Hepatocyte (in vitro differentiated cells): ENCODE data around the gene CEL. TPM values are rescaled to one million over a fixed set of nuclear protein-coding genes. Genes with fewer than 3 reads are reported as not detected.

Experiments used
- DNase-seq: peaks from one replicate; pipeline ENCODE4 v3.0.0-alpha.2; 2016; ENCODE audit warnings: low spot score
- H2AFZ ChIP-seq: fragments of 200-600 bp; sonication (generic); 2 replicates; pipeline ENCODE4 v1.6.0; 2016; ENCODE audit warnings: antibody characterized with exemption, mild to moderate bottlenecking
- H3K27ac ChIP-seq: fragments of 200-600 bp; sonication (generic); 2 replicates; pipeline ENCODE4 v1.5.1; 2016; ENCODE audit warnings: mild to moderate bottlenecking
- H3K27me3 ChIP-seq: fragments of 200-600 bp; sonication (generic); 2 replicates; pipeline ENCODE4 v1.6.1; 2016
- H3K36me3 ChIP-seq: fragments of 200-600 bp; sonication (generic); replicated peaks from 2 replicates; pipeline ENCODE4 v1.5.1; 2016; ENCODE audit warnings: low read depth; ENCODE audit not compliant: insufficient read depth
- H3K4me1 ChIP-seq: fragments of 200-600 bp; sonication (generic); 2 replicates; pipeline ENCODE4 v1.5.1; 2016; ENCODE audit warnings: mild to moderate bottlenecking, moderate library complexity; ENCODE audit not compliant: insufficient read depth
- H3K4me2 ChIP-seq: fragments of 200-600 bp; sonication (generic); 2 replicates; pipeline ENCODE4 v1.6.0; 2016
- H3K4me3 ChIP-seq: fragments of 200-600 bp; sonication (generic); 2 replicates; pipeline ENCODE4 v1.5.1; 2016; ENCODE audit warnings: mild to moderate bottlenecking
- H3K79me2 ChIP-seq: fragments of 200-600 bp; sonication (generic); 2 replicates; pipeline ENCODE4 v1.6.0; 2017; ENCODE audit warnings: mild to moderate bottlenecking
- H3K9me2 ChIP-seq: fragments of 200-600 bp; sonication (generic); replicated peaks from 2 replicates; pipeline ENCODE4 v1.6.0; 2017; ENCODE audit warnings: mild to moderate bottlenecking; ENCODE audit not compliant: insufficient read depth
- H3K9me3 ChIP-seq: fragments of 200-600 bp; sonication (generic); 2 replicates; pipeline ENCODE4 v1.5.1; 2016; ENCODE audit warnings: low read depth, mild to moderate bottlenecking
- H4K20me1 ChIP-seq: fragments of 200-600 bp; sonication (generic); 2 replicates; pipeline ENCODE4 v1.6.0; 2016; ENCODE audit warnings: mild to moderate bottlenecking; ENCODE audit not compliant: insufficient read depth, poor library complexity, severe bottlenecking
- EZH2 ChIP-seq: fragments of 200-600 bp; sonication (generic); IDR thresholded peaks from 2 replicates; pipeline ENCODE4 v1.6.1; 2016; ENCODE audit warnings: antibody characterized with exemption, mild to moderate bottlenecking, borderline replicate concordance
- EZH2phosphoT487 ChIP-seq: fragments of 200-600 bp; sonication (generic); IDR thresholded peaks from one replicate; pipeline ENCODE4 v1.6.1; 2018; ENCODE audit warnings: antibody characterized with exemption, mild to moderate bottlenecking, low read depth, moderate library complexity; ENCODE audit not compliant: unreplicated experiment, severe bottlenecking
- WGBS: methylation state at CpG from one replicate; pipeline ENCODE4 v1.1.6; 2016; ENCODE audit warnings: low lambda C conversion rate; ENCODE audit errors: missing lambda C conversion rate; 5-methylcytosine and 5-hydroxymethylcytosine counted together
- polyA plus RNA-seq: library from polyadenylated mRNA; unstranded; fragments of >200 nt; fragmentation: Nextera tagmentation; extraction: Ambion mirVana; gene quantifications from 2 replicates; pipeline ENCODE4 v1.2.1, GENCODE V29; 2016
- total RNA-seq: library from RNA; depleted of rRNA; stranded (reverse); fragments of >200 nt; gene quantifications from 2 replicates; pipeline ENCODE4 v1.2.3, GENCODE V29; 2014
- TF ChIP-seq, protein P1 (sequence below): fragments of 200-600 bp; sonication (generic); IDR thresholded peaks from 2 replicates; pipeline ENCODE4 v1.5.1; 2016; ENCODE audit warnings: antibody characterized with exemption, mild to moderate bottlenecking; ENCODE audit not compliant: poor library complexity

CEL gene
- total and polyA plus RNA-seq, 2 experiments from 2014 or later: 4.4 to 5.9 TPM

DNA sequence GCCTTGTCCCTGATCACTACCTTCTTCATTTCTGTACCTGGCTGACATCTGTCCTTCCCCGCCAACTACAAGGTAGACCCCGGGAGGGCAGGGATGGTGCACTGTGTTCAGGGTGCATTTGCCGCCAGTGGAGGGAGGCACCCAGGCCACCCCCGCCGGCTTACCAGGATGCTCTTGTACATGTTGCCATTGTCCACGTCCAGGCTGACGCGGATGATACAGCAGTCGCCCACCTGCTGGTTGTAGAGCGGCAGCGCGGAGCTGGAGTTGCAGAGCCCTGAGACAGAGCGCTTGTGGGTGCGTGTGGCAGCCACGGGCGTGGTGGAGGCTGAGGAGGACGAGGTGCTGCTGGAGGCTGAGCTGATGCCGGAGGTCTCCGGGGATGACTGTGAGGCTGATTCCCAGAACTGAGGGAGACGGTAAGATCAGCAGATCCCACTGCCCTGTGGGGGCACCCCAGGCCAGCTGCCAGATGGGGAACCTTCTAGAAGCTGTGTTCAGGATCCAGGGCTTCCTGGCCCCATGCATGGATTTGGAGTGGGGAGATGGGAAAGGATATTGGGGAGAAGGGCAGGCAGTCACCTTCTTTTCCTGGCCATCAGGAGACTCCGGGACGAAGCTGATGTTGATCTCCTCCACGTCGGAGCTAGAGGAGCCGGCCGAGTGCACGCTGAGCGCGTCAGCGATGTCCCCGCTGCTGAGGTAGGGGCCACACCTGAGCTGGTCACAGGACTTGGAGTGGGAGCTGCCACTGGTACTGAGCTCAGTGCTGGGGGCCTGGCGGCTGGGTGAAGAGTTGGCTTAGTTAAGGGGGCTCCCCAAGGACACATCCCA, 39.8 kb downstream of the CEL start:
- TF ChIP-seq, protein P1, sequence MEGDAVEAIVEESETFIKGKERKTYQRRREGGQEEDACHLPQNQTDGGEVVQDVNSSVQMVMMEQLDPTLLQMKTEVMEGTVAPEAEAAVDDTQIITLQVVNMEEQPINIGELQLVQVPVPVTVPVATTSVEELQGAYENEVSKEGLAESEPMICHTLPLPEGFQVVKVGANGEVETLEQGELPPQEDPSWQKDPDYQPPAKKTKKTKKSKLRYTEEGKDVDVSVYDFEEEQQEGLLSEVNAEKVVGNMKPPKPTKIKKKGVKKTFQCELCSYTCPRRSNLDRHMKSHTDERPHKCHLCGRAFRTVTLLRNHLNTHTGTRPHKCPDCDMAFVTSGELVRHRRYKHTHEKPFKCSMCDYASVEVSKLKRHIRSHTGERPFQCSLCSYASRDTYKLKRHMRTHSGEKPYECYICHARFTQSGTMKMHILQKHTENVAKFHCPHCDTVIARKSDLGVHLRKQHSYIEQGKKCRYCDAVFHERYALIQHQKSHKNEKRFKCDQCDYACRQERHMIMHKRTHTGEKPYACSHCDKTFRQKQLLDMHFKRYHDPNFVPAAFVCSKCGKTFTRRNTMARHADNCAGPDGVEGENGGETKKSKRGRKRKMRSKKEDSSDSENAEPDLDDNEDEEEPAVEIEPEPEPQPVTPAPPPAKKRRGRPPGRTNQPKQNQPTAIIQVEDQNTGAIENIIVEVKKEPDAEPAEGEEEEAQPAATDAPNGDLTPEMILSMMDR: no peak
- no peak for TF ChIP-seq EZH2
- TF ChIP-seq EZH2phosphoT487: no peak
- Histone ChIP-seq H4K20me1 (no peaks in the 10 kb centered on the region), H3K4me3 (no peak overlapping the region), H3K27ac (no peak overlapping the region), H3K27me3 (no peaks in the 10 kb centered on the region), H3K4me2 (no peak overlapping the region), H3K79me2 (no peaks in the 10 kb centered on the region), H3K36me3 (peaks cover 3% of the 10 kb centered on the region), H3K4me1 (no peaks in the 10 kb centered on the region), H3K9me3 (no peaks in the 10 kb centered on the region), H2AFZ (no peak overlapping the region), H3K9me2 (no peaks in the 10 kb centered on the region)
- WGBS: over 99% methylated on average over 29 of the region's 32 CpGs
- no peak for DNase-seq

DNA sequence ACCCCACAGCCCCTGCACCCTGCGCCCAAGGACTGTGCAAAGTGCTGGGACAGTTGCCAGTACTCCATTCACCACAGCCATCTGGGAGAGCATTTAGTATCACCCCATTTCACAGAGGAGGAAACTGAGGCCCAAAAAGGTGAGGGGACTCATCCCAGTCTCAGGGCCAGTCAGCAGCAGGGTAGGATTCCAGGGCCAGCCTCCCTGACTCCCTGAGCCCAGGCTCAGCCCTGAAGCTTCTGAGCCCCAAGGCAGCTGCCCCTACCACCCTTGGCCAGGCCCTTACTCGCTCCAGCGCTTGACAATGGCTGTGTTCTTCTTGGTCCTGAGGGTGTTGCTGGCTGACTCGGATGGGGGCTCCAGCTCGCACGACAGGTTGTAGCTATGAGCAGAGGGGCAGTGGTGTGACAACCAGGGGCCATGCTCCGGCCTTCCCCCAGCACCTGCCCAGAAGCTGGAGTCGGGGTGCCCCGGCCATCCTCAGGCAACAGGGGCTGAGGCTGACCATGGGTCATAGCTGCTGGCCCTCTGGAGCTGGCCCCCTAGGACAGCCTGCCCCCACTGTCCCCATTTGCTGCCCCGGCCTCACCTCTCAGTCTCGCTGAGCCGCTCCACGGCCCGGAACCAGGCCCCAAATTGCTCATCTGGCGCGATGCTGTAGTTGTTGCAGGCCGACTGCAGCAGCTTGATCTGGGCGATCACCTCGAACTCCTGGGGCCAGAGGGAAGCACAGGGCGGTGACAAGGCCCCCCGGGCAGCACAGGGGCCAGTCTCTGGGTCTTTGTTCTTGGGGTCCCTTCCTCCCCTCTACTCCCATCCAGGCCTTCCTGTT, 40.6 kb downstream of the CEL start:
- Histone ChIP-seq H3K79me2 (no peaks in the 10 kb centered on the region), H3K27ac (no peak overlapping the region)

DNA sequence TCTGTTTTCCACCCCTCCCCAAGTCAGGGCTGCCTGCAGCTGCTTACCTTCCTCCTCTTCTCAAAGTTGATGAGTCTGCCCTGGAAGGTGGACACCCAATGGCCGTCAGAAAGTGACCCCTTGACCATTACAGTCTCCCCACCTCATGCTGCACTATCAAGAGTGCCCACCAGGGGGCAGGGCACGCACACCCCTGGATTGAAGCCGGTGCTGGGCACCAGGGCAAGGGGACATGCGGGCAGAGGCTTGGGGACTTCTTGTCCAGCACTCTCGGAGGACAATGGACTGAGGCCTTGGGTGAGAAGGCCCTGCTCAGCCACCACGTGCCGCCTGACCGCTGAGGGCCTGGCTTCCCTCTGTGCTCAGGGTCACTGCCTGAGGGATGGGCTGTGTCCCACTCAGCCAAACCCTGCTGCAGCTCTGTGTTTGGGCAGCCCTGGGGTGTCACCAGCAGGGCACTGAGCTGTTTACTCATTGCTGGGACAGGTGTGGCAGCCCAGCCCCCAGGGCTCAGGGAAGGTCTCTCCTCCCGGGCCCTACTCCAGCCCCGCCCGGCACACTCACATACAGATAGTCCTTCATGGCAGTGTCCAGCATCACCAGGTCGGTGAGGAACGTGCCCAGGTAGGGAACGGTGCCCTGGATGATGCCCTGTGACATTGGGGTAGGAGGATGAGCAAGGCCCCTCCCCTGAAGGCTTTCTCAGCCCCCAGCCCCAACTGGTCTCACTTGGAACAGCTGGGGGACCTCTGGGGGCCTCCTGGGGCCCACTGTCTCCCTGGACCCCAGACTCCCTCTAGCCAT, 41.6 kb downstream of the CEL start:
- TF ChIP-seq EZH2: no peak
- TF ChIP-seq, protein P1: peak; percentile 84
- 63% methylated on average over 14 of the region's 14 CpGs for WGBS
- H3K27me3 ChIP-seq: no peaks in the 10 kb centered on the region
- no peaks in the 10 kb centered on the region for H3K9me3 ChIP-seq
- no peaks in the 10 kb centered on the region for H4K20me1 ChIP-seq
- no peaks in the 10 kb centered on the region for H3K36me3 ChIP-seq
- H3K9me2 ChIP-seq: no peaks in the 10 kb centered on the region
- no peaks in the 10 kb centered on the region for H3K79me2 ChIP-seq
- H3K4me1 ChIP-seq: no peaks in the 10 kb centered on the region
- H3K4me3 ChIP-seq: no peak overlapping the region
- no peak overlapping the region for H3K4me2 ChIP-seq
- DNase-seq: peak; percentile 56
- H2AFZ ChIP-seq: no peak overlapping the region
- H3K27ac ChIP-seq: no peak overlapping the region

More for the DNA sequence above, 40.6 kb downstream of the CEL start:
- Histone ChIP-seq H3K4me3 (no peak overlapping the region), H3K4me2 (no peak overlapping the region), H2AFZ (no peak overlapping the region), H3K4me1 (no peaks in the 10 kb centered on the region), H3K36me3 (peaks cover 3% of the 10 kb centered on the region), H3K9me2 (no peaks in the 10 kb centered on the region), H3K9me3 (no peaks in the 10 kb centered on the region), H4K20me1 (no peaks in the 10 kb centered on the region), H3K27me3 (no peaks in the 10 kb centered on the region)
- 97% methylated on average over 20 of the region's 21 CpGs for WGBS
- TF ChIP-seq EZH2 (no peak), EZH2phosphoT487 (no peak)
- TF ChIP-seq, protein P1: no peak
- no peak for DNase-seq
